Erythroblast (primary cell): ENCODE results near the gene C1QTNF1.

Source experiments
- GATA1 ChIP-seq: IDR thresholded peaks from 2 replicates; pipeline ENCODE4 v1.6.1; 2011; ENCODE audit warnings: low read depth, mild to moderate bottlenecking, control low read depth, low read length, moderate library complexity
- POLR2A ChIP-seq: IDR thresholded peaks from 2 replicates; pipeline ENCODE4 v1.6.1; 2011; ENCODE audit warnings: mild to moderate bottlenecking, low read length

DNA sequence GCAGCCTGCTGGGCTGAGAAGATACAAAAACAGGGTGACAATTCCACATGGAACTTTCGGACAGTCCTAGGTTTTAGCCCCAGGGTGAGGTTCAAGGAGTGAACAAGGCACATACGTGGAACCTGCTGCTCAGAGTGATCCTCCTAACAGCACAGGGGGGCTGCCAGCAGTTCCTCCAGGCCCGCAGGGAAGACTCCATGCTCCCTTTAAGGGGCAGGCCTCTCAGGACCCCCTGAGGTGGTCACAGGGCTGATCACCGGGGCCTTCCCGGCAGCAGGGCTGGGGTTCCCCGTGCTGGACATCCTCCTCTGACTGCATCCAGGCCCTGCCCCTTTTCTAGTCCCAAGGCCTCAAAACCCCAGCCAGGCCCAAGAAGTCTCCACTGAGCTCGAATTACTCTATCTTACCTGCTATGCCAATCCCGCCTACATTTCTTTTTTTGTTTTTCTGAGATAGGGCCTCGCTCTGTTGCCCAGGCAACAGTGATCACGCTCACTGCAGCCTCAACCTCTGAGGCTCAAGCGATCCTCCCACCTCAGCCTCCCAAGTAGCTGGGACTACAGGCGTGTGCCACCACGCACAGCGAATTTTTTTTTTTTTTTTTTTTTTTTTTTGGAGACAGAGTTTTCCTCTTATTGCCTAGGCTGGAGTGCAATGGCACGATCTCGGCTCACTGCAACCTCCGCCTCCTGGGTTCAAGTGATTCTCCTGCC is 24.8 kb upstream of the C1QTNF1 start:
- no peak for TF ChIP-seq POLR2A
- no peak for TF ChIP-seq GATA1
